ENCODE results near the gene PLPP2.

- TF ChIP-seq CTCF (conservative IDR thresholded peaks at IDR 0.05 in 1 of 2, IDR thresholded peaks at IDR 0.05 in 1 of 2; ENCODE audit: extremely low read depth in 1 of 2, insufficient read depth in 1 of 2, low read depth in 1 of 2, low read length in 2 of 2): no peak
- TF ChIP-seq EZH2 (IDR thresholded peaks at IDR 0.05; ENCODE audit: borderline replicate concordance, low read length): no peak
Measured at GRCh38 chr19:279656-280055, 11.5 kb downstream of the PLPP2 start.
